Measurements from ENCODE around the gene SUMO4. TPM values are rescaled to one million over a fixed set of nuclear protein-coding genes. Genes with fewer than 3 reads are reported as not detected.
"Not testable (repeated sequence)": the region's sequence is repeated elsewhere in the genome, so short reads cannot be mapped to it uniquely, and the experiment has no call there.

SUMO4 gene
- polyA plus RNA-seq, 10 donors, result 0.21 to 1.7 (median 0.43) TPM

- DNase-seq, result peak; percentile 78 to 90 (median 88)
Observed at GRCh38 chr6:149431905-149432775, 32.1 kb downstream of the SUMO4 start.

- no peak for DNase-seq
Observed at GRCh38 chr6:149433405-149433804, 33.3 kb downstream of the SUMO4 start.

- DNase-seq, result no peak
Observed at GRCh38 chr6:149433881-149434280, 33.8 kb downstream of the SUMO4 start.

- no peak for DNase-seq
Observed at GRCh38 chr6:149435919-149436586, 36.0 kb downstream of the SUMO4 start.

- no peak for DNase-seq
Observed at GRCh38 chr6:149436647-149437046, 36.6 kb downstream of the SUMO4 start.

- no peak for DNase-seq
Observed at GRCh38 chr6:149437212-149437611, 37.1 kb downstream of the SUMO4 start.

- no peak for DNase-seq
Observed at GRCh38 chr6:149438855-149439254, 38.8 kb downstream of the SUMO4 start.

GRCh38 chr6:149439626-149440025 lies 39.6 kb downstream of the SUMO4 start:
- no peak for DNase-seq

- DNase-seq, result no peak
Observed at GRCh38 chr6:149440735-149441671, 40.9 kb downstream of the SUMO4 start.

- no peak for DNase-seq
Observed at GRCh38 chr6:149441740-149442139, 41.7 kb downstream of the SUMO4 start.

- DNase-seq, result peak in 2 of 3 donors; percentile 53 to 73
Observed at GRCh38 chr6:149443411-149444181, 43.5 kb downstream of the SUMO4 start.

- not testable (repeated sequence) for DNase-seq
Observed at GRCh38 chr6:149444360-149445094, 44.5 kb downstream of the SUMO4 start.

- DNase-seq, result no peak
Observed at GRCh38 chr6:149445095-149445466, 45.0 kb downstream of the SUMO4 start.

- no peak for DNase-seq
Observed at GRCh38 chr6:149445573-149445972, 45.5 kb downstream of the SUMO4 start.

- DNase-seq, result no peak
Observed at GRCh38 chr6:149446791-149447376, 46.8 kb downstream of the SUMO4 start.

- DNase-seq, result no peak
Observed at GRCh38 chr6:149448821-149449453, 48.9 kb downstream of the SUMO4 start.

GRCh38 chr6:149449831-149450678 lies 50.0 kb downstream of the SUMO4 start:
- no peak for DNase-seq

Measured in muscle of back (tissue), 11 donors.